K562 (cell line): Measurements from ENCODE around the gene SULT1A2. TPM values are rescaled to one million over a fixed set of nuclear protein-coding genes. Genes with fewer than 3 reads are reported as not detected.
"Not testable (repeated sequence)": the region's sequence is repeated elsewhere in the genome, so short reads cannot be mapped to it uniquely, and the experiment has no call there.

ENCODE experiments used
- ATAC-seq: fragments of 200-7000 bp; cut with Tn5 transposase; 3 replicates; pipeline ENCODE4 v1.9.1; 2020; ENCODE audit warnings: moderate library complexity
- BruUV-seq: library from RNA; stranded (reverse); fragments of 400-500 nt; replicated peaks from 2 replicates; lab custom pipeline; 2021; lab: Mats Ljungman, UMichigan
- CTCF ChIA-PET: fragments of 300-600 bp; formaldehyde crosslinking; extraction: SDS; loops from one replicate; lab custom pipeline; 2021; ENCODE audit warnings: low intra/inter-chr PET ratio; lab: Yijun Ruan, JAX
- POLR2A ChIA-PET: fragments of 300-600, 350-650 bp; sonication (Branson Sonifier 250); formaldehyde crosslinking; extraction: SDS; loops from one replicate; lab custom pipeline; 2021; ENCODE audit warnings: antibody characterized with exemption, inconsistent platforms; lab: Yijun Ruan, JAX
- DNase-seq, 4 experiments: peaks; one replicate each; pipeline versions ENCODE4 v3.0.0 to v3.0.0-alpha.2; 2011 to 2018; ENCODE audit warnings: low spot score in 3 of 4, mixed read lengths in 3 of 4; ENCODE audit errors: extremely low read depth in 1 of 4
- FAIRE-seq: peaks from 2 replicates; lab custom pipeline; 2011; peaks lifted over from hg19 to GRCh38; lab: Jason Lieb, UNC
- H2AFZ ChIP-seq: 2 replicates; pipeline ENCODE4 v1.6.0; 2011; ENCODE audit warnings: low read depth, low read length, control low read depth, inconsistent platforms
- H3K27ac ChIP-seq: fragments of 200-600 bp; 3 replicates; pipeline ENCODE4 v1.8.0; 2011; ENCODE audit warnings: low read depth, mild to moderate bottlenecking, control low read depth, inconsistent platforms, low read length, moderate library complexity, mixed read lengths; ENCODE audit errors: extremely low read depth
- H3K27me3 ChIP-seq, 2 experiments: fragments of 300-600 bp in 1 of 2; 2 replicates in 1 of 2; 3 replicates in 1 of 2; pipeline versions ENCODE4 v1.6.0 to v1.8.0; 2011; ENCODE audit warnings: inconsistent platforms in 2 of 2, low read length in 2 of 2, mild to moderate bottlenecking in 1 of 2, mixed read lengths in 1 of 2, moderate library complexity in 1 of 2; ENCODE audit not compliant: control insufficient read depth in 2 of 2, insufficient read depth in 2 of 2
- H3K36me3 ChIP-seq: fragments of 300-600 bp; 3 replicates; pipeline ENCODE4 v1.8.0; 2011; ENCODE audit warnings: mild to moderate bottlenecking, low read length, inconsistent platforms; ENCODE audit not compliant: control insufficient read depth, insufficient read depth
- H3K4me1 ChIP-seq, 2 experiments: fragments of 200-600 bp in 1 of 2; replicated peaks in 1 of 2; 2 replicates in 1 of 2; 3 replicates in 1 of 2; pipeline versions ENCODE4 v1.5.1 to v1.8.0; 2011; ENCODE audit warnings: inconsistent platforms in 2 of 2, low read length in 2 of 2, mild to moderate bottlenecking in 1 of 2, mixed read lengths in 1 of 2, moderate library complexity in 1 of 2; ENCODE audit not compliant: control insufficient read depth in 2 of 2, insufficient read depth in 2 of 2
- H3K4me2 ChIP-seq: 2 replicates; pipeline ENCODE4 v1.6.1; 2011; ENCODE audit warnings: low read length, control low read depth, inconsistent platforms, mixed read lengths; ENCODE audit not compliant: insufficient read depth
- H3K4me3 ChIP-seq: fragments of 200-600 bp; sonication (generic), shearing (Covaris generic); 2 replicates; pipeline ENCODE4 v1.5.1; 2016; ENCODE audit warnings: control low read depth, inconsistent platforms
- H3K79me2 ChIP-seq: fragments of 200-600 bp; 3 replicates; pipeline ENCODE4 v1.8.0; 2011; ENCODE audit warnings: low read length, inconsistent platforms; ENCODE audit not compliant: control insufficient read depth, insufficient read depth
- H3K9ac ChIP-seq, 2 experiments: 2 replicates each; pipeline versions ENCODE4 v1.6.0 to v1.6.1; 2011; ENCODE audit warnings: low read depth in 2 of 2, low read length in 2 of 2, control low read depth in 1 of 2, inconsistent platforms in 1 of 2, mild to moderate bottlenecking in 1 of 2, mixed read lengths in 1 of 2; ENCODE audit not compliant: insufficient read depth in 1 of 2
- H3K9me1 ChIP-seq: one replicate; pipeline ENCODE4 v1.6.0; 2011; ENCODE audit warnings: inconsistent platforms, mild to moderate bottlenecking, low read length, moderate library complexity; ENCODE audit not compliant: control insufficient read depth, insufficient read depth
- H3K9me3 ChIP-seq: replicated peaks from 2 replicates; pipeline ENCODE4 v1.5.1; 2011; ENCODE audit warnings: low read depth, low read length, inconsistent platforms; ENCODE audit not compliant: control insufficient read depth, insufficient read depth
- H4K20me1 ChIP-seq: replicated peaks from 2 replicates; pipeline ENCODE4 v1.6.1; 2011; ENCODE audit warnings: low read length, inconsistent platforms, mixed read lengths; ENCODE audit not compliant: control insufficient read depth, insufficient read depth
- SMARCC2 ChIP-seq: fragments of 450-650 bp; IDR thresholded peaks from 2 replicates; pipeline ENCODE4 v1.6.1; 2017; ENCODE audit warnings: antibody characterized with exemption, moderate library complexity, mild to moderate bottlenecking, low read depth
- ZFP36 ChIP-seq: fragments of 150-350 bp; IDR thresholded peaks from 2 replicates; pipeline ENCODE4 v1.6.1; 2018; ENCODE audit warnings: low read length, low read depth; ENCODE audit not compliant: partially characterized antibody
- ZNF431 ChIP-seq: sonication (generic); formaldehyde crosslinking; IDR thresholded peaks from 2 replicates; pipeline ENCODE4 v1.8.0; 2022; ENCODE audit warnings: mild to moderate bottlenecking, missing genetic modification reagents
- WGBS: fragments of 100-300 bp; shearing (Covaris generic); methylation state at CpG from one replicate; pipeline ENCODE4 v1.1.6; 2016; ENCODE audit warnings: low coverage, mixed read lengths; ENCODE audit not compliant: insufficient coverage; ENCODE audit errors: missing lambda C conversion rate; 5-methylcytosine and 5-hydroxymethylcytosine counted together
- in situ Hi-C: fragments of 300-500 bp; cut with MboI; formaldehyde crosslinking; loops from 4 replicates; pipeline ENCODE4 v1.15.0; 2018; ENCODE audit warnings: inconsistent platforms, mixed read lengths
- intact Hi-C: fragments of 100-400 bp; cut with micrococcal nuclease; formaldehyde crosslinking; loops from 2 replicates; pipeline ENCODE4 v1.14.2; 2022
- polyA plus RNA-seq, 8 experiments: library from polyadenylated mRNA; depleted of rRNA in 4 of 8; stranded (reverse) in 5 of 8; unstranded in 3 of 8; fragments of >200 nt; fragmentation: Nextera tagmentation in 2 of 8; fragmentation: Illumina TruSeq in 1 of 8; extraction: Ambion mirVana in 2 of 8; extraction: Trizol in 1 of 8; gene quantifications; 2 replicates each; pipeline versions ENCODE4 v1.2.1 to v1.2.3, GENCODE V29; 2011 to 2014; ENCODE audit warnings: inconsistent platforms in 1 of 8, missing spikeins in 1 of 8
- total RNA-seq, 7 experiments: library from RNA; depleted of rRNA in 6 of 7; stranded (reverse); fragments of >200 nt in 6 of 7; fragmentation: Illumina TruSeq in 2 of 7; extraction: Trizol in 2 of 7; gene quantifications; 2 replicates each; pipeline versions ENCODE4 v1.2.1 to v1.2.3, GENCODE V29; 2011 to 2021; ENCODE audit warnings: low replicate concordance in 1 of 7
- TF ChIP-seq, protein P1 (sequence below): sonication (generic); formaldehyde crosslinking; IDR thresholded peaks from 2 replicates; pipeline ENCODE4 v1.8.1; 2023; ENCODE audit warnings: mild to moderate bottlenecking, missing genetic modification reagents

SULT1A2 gene
- total and polyA plus RNA-seq, 9 of the 15 experiments (the other 6 are each of a cell fraction or from before 2014, with no cell fraction given), result 0.73 to 3.2 (median 1.7) TPM

DNA sequence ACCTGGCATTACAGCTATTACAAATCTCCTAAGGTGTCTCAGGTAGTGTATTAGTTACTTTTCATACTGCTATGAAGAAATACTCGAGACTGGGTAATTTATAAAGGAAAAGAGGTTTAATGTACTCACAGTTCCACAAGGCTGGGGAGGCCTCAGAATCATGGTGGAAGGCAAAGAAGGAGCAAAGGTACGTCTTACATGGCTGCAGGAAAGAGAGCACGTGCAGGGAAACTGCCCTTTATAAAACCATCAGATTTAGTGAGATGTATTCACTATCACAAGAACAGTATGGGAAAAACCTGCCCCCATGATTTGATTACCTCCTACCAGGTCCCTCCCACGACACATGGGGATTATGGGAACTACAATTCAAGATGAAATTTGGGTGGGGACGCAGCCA lies 34.1 kb upstream of the SULT1A2 start:
- H3K4me2 ChIP-seq, H3K9me3 ChIP-seq, H3K79me2 ChIP-seq, in situ Hi-C loops, ATAC-seq, H3K4me3 ChIP-seq, CTCF ChIA-PET, H3K9ac ChIP-seq, H2AFZ ChIP-seq, H4K20me1 ChIP-seq, BruUV-seq, H3K36me3 ChIP-seq, FAIRE-seq, intact Hi-C loops, H3K4me1 ChIP-seq, H3K27ac ChIP-seq, POLR2A ChIA-PET: not testable (repeated sequence)
- WGBS, result 4% methylated on average over 4 of the region's 5 CpGs
- TF ChIP-seq ZNF431 (CRISPR knock-in tag) (peak; percentile 97), ZFP36 (peak; percentile 35)
- TF ChIP-seq, all 486 proteins: peak for 2; not testable (repeated sequence) for 484
- H3K27me3 ChIP-seq, DNase-seq, H3K9me1 ChIP-seq: not testable (repeated sequence)

DNA sequence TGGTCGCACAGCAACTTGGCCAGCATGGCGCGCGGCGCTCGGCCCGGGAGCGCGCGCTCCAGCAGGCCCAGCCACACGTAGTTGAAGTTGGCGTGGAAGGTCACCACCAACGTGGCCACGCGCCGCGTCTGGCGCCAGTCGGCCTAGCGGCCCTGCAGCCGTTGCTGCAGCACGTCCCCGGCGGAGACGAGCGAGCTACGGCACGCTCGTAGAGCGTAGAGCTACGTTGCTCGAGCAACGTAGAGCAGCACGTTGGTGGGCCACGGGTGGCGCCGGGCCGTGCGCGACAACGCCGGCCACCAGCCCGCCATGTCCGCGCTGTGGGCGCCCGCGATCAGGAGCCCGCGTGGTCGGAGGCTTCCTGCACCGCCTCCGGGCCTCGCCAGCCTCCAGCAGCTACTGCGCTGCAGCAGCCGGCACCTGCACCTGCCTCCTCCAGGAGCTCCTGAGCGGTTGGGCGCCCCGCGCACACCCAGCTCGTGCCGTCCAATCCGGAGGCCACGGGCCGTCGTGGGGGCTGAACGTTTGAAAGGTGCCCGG lies 26.4 kb upstream of the SULT1A2 start:
- in situ Hi-C loops, result loop anchor here (25.0 kb wide), 4 partner anchors 89 to 1589 kb away; partner anchors contain the start of genes EIF3C and EIF3CL
- ChIA-PET POLR2A (no interaction called here), CTCF (no interaction called here)
- Histone ChIP-seq H3K9me1 (no peaks in the 10 kb centered on the region), H3K4me2 (no peak overlapping the region), H3K27ac (no peak overlapping the region), H3K9ac (no peak overlapping the region), H3K79me2 (no peaks in the 10 kb centered on the region), H3K9me3 (no peaks in the 10 kb centered on the region), H3K4me1 (no peaks in the 10 kb centered on the region), H3K36me3 (no peaks in the 10 kb centered on the region), H2AFZ (no peak overlapping the region), H3K27me3 (no peaks in the 10 kb centered on the region; a peak in 2 of 5 replicates), H4K20me1 (no peaks in the 10 kb centered on the region), H3K4me3 (no peak overlapping the region)
- WGBS, result 72% methylated on average over 40 of the region's 68 CpGs
- intact Hi-C loops, result no loop called here
- no TSS peak for BruUV-seq
- TF ChIP-seq, protein P1, sequence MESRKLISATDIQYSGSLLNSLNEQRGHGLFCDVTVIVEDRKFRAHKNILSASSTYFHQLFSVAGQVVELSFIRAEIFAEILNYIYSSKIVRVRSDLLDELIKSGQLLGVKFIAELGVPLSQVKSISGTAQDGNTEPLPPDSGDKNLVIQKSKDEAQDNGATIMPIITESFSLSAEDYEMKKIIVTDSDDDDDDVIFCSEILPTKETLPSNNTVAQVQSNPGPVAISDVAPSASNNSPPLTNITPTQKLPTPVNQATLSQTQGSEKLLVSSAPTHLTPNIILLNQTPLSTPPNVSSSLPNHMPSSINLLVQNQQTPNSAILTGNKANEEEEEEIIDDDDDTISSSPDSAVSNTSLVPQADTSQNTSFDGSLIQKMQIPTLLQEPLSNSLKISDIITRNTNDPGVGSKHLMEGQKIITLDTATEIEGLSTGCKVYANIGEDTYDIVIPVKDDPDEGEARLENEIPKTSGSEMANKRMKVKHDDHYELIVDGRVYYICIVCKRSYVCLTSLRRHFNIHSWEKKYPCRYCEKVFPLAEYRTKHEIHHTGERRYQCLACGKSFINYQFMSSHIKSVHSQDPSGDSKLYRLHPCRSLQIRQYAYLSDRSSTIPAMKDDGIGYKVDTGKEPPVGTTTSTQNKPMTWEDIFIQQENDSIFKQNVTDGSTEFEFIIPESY (CRISPR knock-in tag), result peak; percentile 51; the same call in 1 of the 2 replicates
- no peak for TF ChIP-seq SMARCC2
- no peak for ATAC-seq
- FAIRE-seq, result no peak
- DNase-seq, result peak in 1 of 4 experiments; percentile 1

DNA sequence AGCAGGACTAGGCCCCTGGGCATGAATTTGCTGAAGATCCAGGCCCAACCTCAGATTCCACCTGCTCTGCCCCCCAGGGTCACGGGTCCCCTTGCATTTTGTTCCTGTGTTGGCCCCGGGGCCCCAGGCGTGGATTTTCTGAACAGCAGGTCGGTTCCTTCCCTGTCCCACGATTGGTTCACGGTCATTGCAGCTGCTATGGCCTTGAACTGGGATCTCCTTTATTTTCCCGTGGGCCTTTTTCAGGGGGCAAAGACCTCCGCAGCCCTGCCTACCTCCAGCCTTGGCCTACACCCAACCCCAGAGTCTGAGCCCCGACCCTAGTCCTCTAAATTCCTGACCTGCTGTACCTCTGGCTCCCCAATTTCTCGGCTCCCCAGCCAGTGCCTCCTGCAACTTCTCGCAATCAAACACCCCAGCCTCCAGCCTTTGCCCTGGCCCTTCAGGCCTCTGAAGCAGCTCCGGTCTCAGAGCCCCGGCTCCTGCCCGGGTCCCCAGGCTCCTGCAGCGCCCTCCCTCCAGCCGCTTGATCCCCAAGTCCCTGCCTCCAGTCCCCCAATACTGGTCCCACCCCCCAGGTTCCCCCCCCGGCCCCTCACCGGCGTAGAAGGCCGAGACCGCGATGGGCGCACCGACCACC lies 25.8 kb upstream of the SULT1A2 start:
- 23% methylated on average over 11 of the region's 24 CpGs for WGBS
- FAIRE-seq, result not testable (repeated sequence)

More for the DNA sequence above, 25.8 kb upstream of the SULT1A2 start:
- H3K4me2 ChIP-seq, CTCF ChIA-PET, H3K4me1 ChIP-seq, H3K9ac ChIP-seq, POLR2A ChIA-PET, ATAC-seq, H3K27me3 ChIP-seq, H3K9me3 ChIP-seq, H3K79me2 ChIP-seq, H3K36me3 ChIP-seq, DNase-seq, H3K27ac ChIP-seq, BruUV-seq, H3K9me1 ChIP-seq, H3K4me3 ChIP-seq, H2AFZ ChIP-seq, intact Hi-C loops, H4K20me1 ChIP-seq: not testable (repeated sequence)
- in situ Hi-C loops, result loop anchor here (25.0 kb wide), 4 partner anchors 90 to 1590 kb away; partner anchors contain the start of genes EIF3C and EIF3CL
